Activated T-helper 17 cell treated with anti-CD3 and anti-CD28 coated beads, Interleukin-2, amount 50 U/mL, for 72 hours (primary cell): ENCODE results near the gene TENM4. TPM values are rescaled to one million over a fixed set of nuclear protein-coding genes. Genes with fewer than 3 reads are reported as not detected.
"Not testable (repeated sequence)": the region's sequence is repeated elsewhere in the genome, so short reads cannot be mapped to it uniquely, and the experiment has no call there.

ENCODE experiments used
- ATAC-seq: fragments of 150-1000 bp; cut with Tn5 transposase; replicated peaks from 2 replicates; pipeline ENCODE4 v1.10.0; 2021; ENCODE audit warnings: mild to moderate bottlenecking, moderate library complexity
- H3K27ac Mint-ChIP-seq: one replicate; pipeline ENCODE4 v1.8.0; 2022; ENCODE audit warnings: mixed read lengths
- H3K27me3 Mint-ChIP-seq: one replicate; pipeline ENCODE4 v1.8.0; 2022; ENCODE audit warnings: mixed read lengths
- H3K36me3 Mint-ChIP-seq: one replicate; pipeline ENCODE4 v1.8.0; 2022; ENCODE audit warnings: low read depth, mild to moderate bottlenecking, mixed read lengths
- H3K4me1 Mint-ChIP-seq: one replicate; pipeline ENCODE4 v1.8.0; 2022; ENCODE audit warnings: mixed read lengths
- H3K4me3 Mint-ChIP-seq: one replicate; pipeline ENCODE4 v1.8.0; 2022; ENCODE audit warnings: mild to moderate bottlenecking, mixed read lengths
- H3K9me3 Mint-ChIP-seq: one replicate; pipeline ENCODE4 v1.8.0; 2022; ENCODE audit warnings: mixed read lengths
- total RNA-seq, 2 donors: library from RNA; stranded (reverse); gene quantifications; one replicate each; pipeline ENCODE4 v1.2.3, GENCODE V29; 2022

TENM4 gene
- total RNA-seq, 2 donors from 2014 or later = 0.15 TPM; not detected in 1

GRCh38 chr11:79243422-79244210 is 197.2 kb downstream of the TENM4 start:
- ATAC-seq = no peak
- Mint-ChIP-seq H3K36me3 (no peaks in the 10 kb centered on the region), H3K4me3 (no peak overlapping the region)

GRCh38 chr11:79242616-79243015 is 198.2 kb downstream of the TENM4 start:
- Mint-ChIP-seq H3K27ac (no peak overlapping the region), H3K4me3 (no peak overlapping the region), H3K36me3 (no peaks in the 10 kb centered on the region), H3K4me1 (no peaks in the 10 kb centered on the region), H3K9me3 (no peaks in the 10 kb centered on the region), H3K27me3 (peaks cover 11% of the 10 kb centered on the region)
- ATAC-seq = no peak

More at GRCh38 chr11:79243422-79244210, 197.2 kb downstream of the TENM4 start:
- Mint-ChIP-seq H3K27me3 (peaks cover 11% of the 10 kb centered on the region), H3K4me1 (no peaks in the 10 kb centered on the region), H3K27ac (no peak overlapping the region), H3K9me3 (no peaks in the 10 kb centered on the region)

GRCh38 chr11:79241852-79242241 is 199.0 kb downstream of the TENM4 start:
- H3K4me3 Mint-ChIP-seq = no peak overlapping the region
- H3K36me3 Mint-ChIP-seq = no peaks in the 10 kb centered on the region
- ATAC-seq = no peak
- no peaks in the 10 kb centered on the region for H3K4me1 Mint-ChIP-seq
- H3K9me3 Mint-ChIP-seq = no peaks in the 10 kb centered on the region
- H3K27ac Mint-ChIP-seq = no peak overlapping the region
- peaks cover 11% of the 10 kb centered on the region for H3K27me3 Mint-ChIP-seq

- peaks cover 11% of the 10 kb centered on the region for H3K27me3 Mint-ChIP-seq
- no peaks in the 10 kb centered on the region for H3K9me3 Mint-ChIP-seq
- no peak overlapping the region for H3K27ac Mint-ChIP-seq
- no peaks in the 10 kb centered on the region for H3K36me3 Mint-ChIP-seq
- no peaks in the 10 kb centered on the region for H3K4me1 Mint-ChIP-seq
- ATAC-seq = no peak
- H3K4me3 Mint-ChIP-seq = no peak overlapping the region
These were observed 199.5 kb downstream of the TENM4 start for GRCh38 chr11:79241205-79241851.

GRCh38 chr11:79237703-79238102 is 203.1 kb downstream of the TENM4 start:
- no peaks in the 10 kb centered on the region for H3K9me3 Mint-ChIP-seq
- H3K27me3 Mint-ChIP-seq = peaks cover 8% of the 10 kb centered on the region

GRCh38 chr11:79237091-79237490 is 203.7 kb downstream of the TENM4 start:
- ATAC-seq = no peak
- Mint-ChIP-seq H3K9me3 (no peaks in the 10 kb centered on the region), H3K36me3 (no peaks in the 10 kb centered on the region), H3K27ac (no peak overlapping the region), H3K4me1 (no peaks in the 10 kb centered on the region), H3K27me3 (peaks cover 5% of the 10 kb centered on the region), H3K4me3 (no peak overlapping the region)

More at GRCh38 chr11:79237703-79238102, 203.1 kb downstream of the TENM4 start:
- no peak for ATAC-seq
- Mint-ChIP-seq H3K36me3 (no peaks in the 10 kb centered on the region), H3K27ac (no peak overlapping the region), H3K4me3 (no peak overlapping the region), H3K4me1 (no peaks in the 10 kb centered on the region)

- Mint-ChIP-seq H3K4me1 (no peaks in the 10 kb centered on the region), H3K9me3 (no peaks in the 10 kb centered on the region), H3K27me3 (peaks cover 5% of the 10 kb centered on the region), H3K36me3 (no peaks in the 10 kb centered on the region), H3K4me3 (no peak overlapping the region), H3K27ac (no peak overlapping the region)
- ATAC-seq = no peak
These were observed 204.3 kb downstream of the TENM4 start for GRCh38 chr11:79236541-79236971.

GRCh38 chr11:79235696-79236095 is 205.1 kb downstream of the TENM4 start:
- no peak for ATAC-seq
- H3K4me3 Mint-ChIP-seq = no peak overlapping the region
- H3K36me3 Mint-ChIP-seq = no peaks in the 10 kb centered on the region
- H3K4me1 Mint-ChIP-seq = no peaks in the 10 kb centered on the region
- H3K9me3 Mint-ChIP-seq = no peaks in the 10 kb centered on the region
- no peaks in the 10 kb centered on the region for H3K27me3 Mint-ChIP-seq
- no peak overlapping the region for H3K27ac Mint-ChIP-seq

- H3K36me3 Mint-ChIP-seq = no peaks in the 10 kb centered on the region
- no peak overlapping the region for H3K27ac Mint-ChIP-seq
- H3K9me3 Mint-ChIP-seq = no peaks in the 10 kb centered on the region
- H3K4me1 Mint-ChIP-seq = no peaks in the 10 kb centered on the region
- ATAC-seq = no peak
- H3K27me3 Mint-ChIP-seq = no peaks in the 10 kb centered on the region
- H3K4me3 Mint-ChIP-seq = no peak overlapping the region
These were observed 208.5 kb downstream of the TENM4 start for GRCh38 chr11:79232346-79232745.

- no peaks in the 10 kb centered on the region for H3K9me3 Mint-ChIP-seq
- no peak overlapping the region for H3K27ac Mint-ChIP-seq
- no peak for ATAC-seq
- H3K36me3 Mint-ChIP-seq = no peaks in the 10 kb centered on the region
- H3K27me3 Mint-ChIP-seq = no peaks in the 10 kb centered on the region
- no peak overlapping the region for H3K4me3 Mint-ChIP-seq
- no peaks in the 10 kb centered on the region for H3K4me1 Mint-ChIP-seq
These were observed 211.8 kb downstream of the TENM4 start for GRCh38 chr11:79229047-79229446.

GRCh38 chr11:79227767-79228755 is 212.8 kb downstream of the TENM4 start:
- Mint-ChIP-seq H3K4me1 (no peaks in the 10 kb centered on the region), H3K36me3 (no peaks in the 10 kb centered on the region), H3K4me3 (no peak overlapping the region), H3K27me3 (peaks cover 4% of the 10 kb centered on the region), H3K9me3 (no peaks in the 10 kb centered on the region), H3K27ac (no peak overlapping the region)
- no peak for ATAC-seq

- Mint-ChIP-seq H3K4me3 (no peak overlapping the region), H3K4me1 (no peaks in the 10 kb centered on the region), H3K27ac (no peak overlapping the region), H3K27me3 (peaks cover 4% of the 10 kb centered on the region), H3K9me3 (peaks cover 3% of the 10 kb centered on the region), H3K36me3 (no peaks in the 10 kb centered on the region)
- no peak for ATAC-seq
These were observed 213.5 kb downstream of the TENM4 start for GRCh38 chr11:79227308-79227707.

- no peaks in the 10 kb centered on the region for H3K36me3 Mint-ChIP-seq
- ATAC-seq = no peak
- no peak overlapping the region for H3K4me3 Mint-ChIP-seq
- no peak overlapping the region for H3K27ac Mint-ChIP-seq
- H3K9me3 Mint-ChIP-seq = peaks cover 3% of the 10 kb centered on the region
- H3K4me1 Mint-ChIP-seq = no peaks in the 10 kb centered on the region
- peaks cover 4% of the 10 kb centered on the region for H3K27me3 Mint-ChIP-seq
These were observed 214.7 kb downstream of the TENM4 start for GRCh38 chr11:79226126-79226525.

- H3K27ac Mint-ChIP-seq, ATAC-seq, H3K4me1 Mint-ChIP-seq, H3K27me3 Mint-ChIP-seq, H3K4me3 Mint-ChIP-seq, H3K9me3 Mint-ChIP-seq, H3K36me3 Mint-ChIP-seq: not testable (repeated sequence)
These were observed 218.7 kb downstream of the TENM4 start for GRCh38 chr11:79222163-79222562.
